PFSK-1 (cell line): Measurements from ENCODE around the gene KAT8.

Source experiments
- FOXP2 ChIP-seq: optimal IDR thresholded peaks from 2 replicates; pipeline ENCODE3; 2011; ENCODE audit warnings: borderline replicate concordance, control low read depth, inconsistent platforms; ENCODE audit not compliant: insufficient read depth; ENCODE audit errors: extremely low read length, extremely low read depth
- POLR2AphosphoS5 ChIP-seq: IDR thresholded peaks from 2 replicates; pipeline ENCODE4 v1.6.1; 2012; ENCODE audit warnings: low read depth, mild to moderate bottlenecking, control low read depth, low read length, moderate library complexity
- SIN3A ChIP-seq: IDR thresholded peaks from 2 replicates; pipeline ENCODE4 v1.6.1; 2012; ENCODE audit warnings: mild to moderate bottlenecking, low read length, moderate library complexity, borderline replicate concordance; ENCODE audit not compliant: insufficient read depth
- TAF1 ChIP-seq: IDR thresholded peaks from 2 replicates; pipeline ENCODE4 v1.6.1; 2012; ENCODE audit warnings: low read length, control low read depth, borderline replicate concordance; ENCODE audit not compliant: insufficient read depth
- TF ChIP-seq, protein P1 (sequence below), 2 experiments: IDR thresholded peaks; 2 replicates each; pipeline versions ENCODE4 v1.6.1 to v1.8.0; 2011 to 2012; ENCODE audit warnings: low read depth in 2 of 2, low read length in 2 of 2, control low read depth in 1 of 2, inconsistent platforms in 1 of 2, mild to moderate bottlenecking in 1 of 2, moderate library complexity in 1 of 2; ENCODE audit not compliant: insufficient read depth in 1 of 2

The KAT8 gene

DNA sequence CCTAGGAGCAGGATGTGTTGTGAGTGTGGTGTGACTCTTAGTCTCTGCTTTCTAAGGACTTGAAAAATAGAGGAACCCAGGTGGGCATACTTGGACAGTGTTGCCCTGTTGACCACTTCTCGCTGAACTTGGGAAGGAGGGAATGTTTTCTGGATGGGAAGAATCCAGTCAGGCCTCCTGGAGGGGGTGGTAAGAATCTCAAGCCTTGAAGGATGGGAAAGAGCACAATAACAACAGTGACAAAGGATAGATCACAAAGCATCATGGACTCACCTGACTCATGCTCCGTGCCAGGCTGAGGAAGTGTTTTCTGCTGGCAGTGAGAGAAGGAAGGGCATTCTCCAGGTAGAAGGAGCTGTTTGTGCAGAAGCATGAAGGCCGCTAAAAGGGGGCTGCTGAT lies 8.4 kb downstream of the KAT8 start:
- TF ChIP-seq, protein P1, sequence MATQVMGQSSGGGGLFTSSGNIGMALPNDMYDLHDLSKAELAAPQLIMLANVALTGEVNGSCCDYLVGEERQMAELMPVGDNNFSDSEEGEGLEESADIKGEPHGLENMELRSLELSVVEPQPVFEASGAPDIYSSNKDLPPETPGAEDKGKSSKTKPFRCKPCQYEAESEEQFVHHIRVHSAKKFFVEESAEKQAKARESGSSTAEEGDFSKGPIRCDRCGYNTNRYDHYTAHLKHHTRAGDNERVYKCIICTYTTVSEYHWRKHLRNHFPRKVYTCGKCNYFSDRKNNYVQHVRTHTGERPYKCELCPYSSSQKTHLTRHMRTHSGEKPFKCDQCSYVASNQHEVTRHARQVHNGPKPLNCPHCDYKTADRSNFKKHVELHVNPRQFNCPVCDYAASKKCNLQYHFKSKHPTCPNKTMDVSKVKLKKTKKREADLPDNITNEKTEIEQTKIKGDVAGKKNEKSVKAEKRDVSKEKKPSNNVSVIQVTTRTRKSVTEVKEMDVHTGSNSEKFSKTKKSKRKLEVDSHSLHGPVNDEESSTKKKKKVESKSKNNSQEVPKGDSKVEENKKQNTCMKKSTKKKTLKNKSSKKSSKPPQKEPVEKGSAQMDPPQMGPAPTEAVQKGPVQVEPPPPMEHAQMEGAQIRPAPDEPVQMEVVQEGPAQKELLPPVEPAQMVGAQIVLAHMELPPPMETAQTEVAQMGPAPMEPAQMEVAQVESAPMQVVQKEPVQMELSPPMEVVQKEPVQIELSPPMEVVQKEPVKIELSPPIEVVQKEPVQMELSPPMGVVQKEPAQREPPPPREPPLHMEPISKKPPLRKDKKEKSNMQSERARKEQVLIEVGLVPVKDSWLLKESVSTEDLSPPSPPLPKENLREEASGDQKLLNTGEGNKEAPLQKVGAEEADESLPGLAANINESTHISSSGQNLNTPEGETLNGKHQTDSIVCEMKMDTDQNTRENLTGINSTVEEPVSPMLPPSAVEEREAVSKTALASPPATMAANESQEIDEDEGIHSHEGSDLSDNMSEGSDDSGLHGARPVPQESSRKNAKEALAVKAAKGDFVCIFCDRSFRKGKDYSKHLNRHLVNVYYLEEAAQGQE (IDR thresholded peaks at IDR 0.05; ENCODE audit: insufficient read depth in 1 of 2, low read depth in 2 of 2, low read length in 2 of 2): no peak
- TF ChIP-seq TAF1 (no peak), FOXP2 (no peak), POLR2AphosphoS5 (no peak), SIN3A (no peak)

DNA sequence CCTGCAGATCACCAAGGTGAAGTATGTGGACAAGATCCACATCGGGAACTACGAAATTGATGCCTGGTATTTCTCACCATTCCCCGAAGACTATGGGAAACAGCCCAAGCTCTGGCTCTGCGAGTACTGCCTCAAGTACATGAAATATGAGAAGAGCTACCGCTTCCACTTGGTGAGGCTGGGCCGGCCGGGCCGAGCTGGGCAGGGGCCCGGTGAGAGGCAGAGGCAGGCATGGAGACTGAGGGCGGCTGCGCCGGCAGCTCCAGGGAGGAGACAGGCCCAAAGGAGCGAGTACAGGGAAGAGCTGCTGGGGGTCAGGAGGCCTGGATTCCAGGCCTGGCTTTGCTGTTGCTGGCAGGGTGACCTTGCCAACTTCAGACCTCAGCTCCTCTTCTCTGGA lies 9.7 kb downstream of the KAT8 start:
- TF ChIP-seq FOXP2 (no peak), POLR2AphosphoS5 (no peak), SIN3A (no peak), TAF1 (no peak)
- TF ChIP-seq, protein P1 (IDR thresholded peaks at IDR 0.05; ENCODE audit: insufficient read depth in 1 of 2, low read depth in 2 of 2, low read length in 2 of 2): no peak

DNA sequence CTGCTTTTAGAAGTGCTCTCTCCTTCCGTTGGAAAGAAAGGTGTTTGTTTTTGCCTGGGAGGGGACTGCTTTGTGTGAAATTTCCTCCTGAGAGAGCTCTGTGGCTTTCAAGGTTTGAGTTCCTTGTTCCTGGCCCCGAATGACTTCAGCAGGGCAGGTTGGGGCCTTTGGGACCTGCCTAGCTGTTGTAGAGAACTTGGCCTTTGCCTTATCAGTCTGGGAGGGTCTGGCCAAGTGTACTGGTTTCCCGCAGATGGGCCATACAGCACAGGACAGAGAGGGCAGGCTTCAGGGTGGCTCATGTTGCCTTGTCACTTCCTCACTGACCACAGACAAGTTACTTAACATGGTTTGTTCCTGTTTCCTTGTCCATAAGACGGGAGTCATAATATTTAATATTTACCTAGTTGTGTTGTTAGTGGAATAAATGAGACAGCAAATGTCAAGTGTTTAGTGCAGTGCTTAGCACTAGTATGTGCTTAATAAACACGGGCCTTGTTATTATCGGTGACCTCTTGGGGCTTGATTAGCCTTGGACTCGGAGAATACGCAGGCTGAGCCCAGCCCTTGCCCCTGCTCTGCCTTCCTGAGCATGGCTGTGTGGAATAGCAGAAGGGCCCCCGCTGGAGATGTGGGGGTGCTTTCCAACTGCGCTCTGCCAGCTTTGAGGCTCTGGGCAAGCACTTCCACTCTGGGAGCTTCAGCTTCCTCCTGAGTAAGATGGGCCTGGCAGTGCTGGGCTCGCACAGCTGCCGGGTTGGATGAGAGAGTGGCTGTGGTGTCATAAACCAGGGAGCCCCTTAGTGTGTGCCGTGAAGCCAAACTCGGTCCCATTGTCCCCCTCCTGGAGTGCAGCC lies 11.5 kb downstream of the KAT8 start:
- TF ChIP-seq TAF1 (no peak), POLR2AphosphoS5 (no peak), FOXP2 (no peak), SIN3A (no peak)
- TF ChIP-seq, protein P1 (IDR thresholded peaks at IDR 0.05; ENCODE audit: insufficient read depth in 1 of 2, low read depth in 2 of 2, low read length in 2 of 2): no peak

DNA sequence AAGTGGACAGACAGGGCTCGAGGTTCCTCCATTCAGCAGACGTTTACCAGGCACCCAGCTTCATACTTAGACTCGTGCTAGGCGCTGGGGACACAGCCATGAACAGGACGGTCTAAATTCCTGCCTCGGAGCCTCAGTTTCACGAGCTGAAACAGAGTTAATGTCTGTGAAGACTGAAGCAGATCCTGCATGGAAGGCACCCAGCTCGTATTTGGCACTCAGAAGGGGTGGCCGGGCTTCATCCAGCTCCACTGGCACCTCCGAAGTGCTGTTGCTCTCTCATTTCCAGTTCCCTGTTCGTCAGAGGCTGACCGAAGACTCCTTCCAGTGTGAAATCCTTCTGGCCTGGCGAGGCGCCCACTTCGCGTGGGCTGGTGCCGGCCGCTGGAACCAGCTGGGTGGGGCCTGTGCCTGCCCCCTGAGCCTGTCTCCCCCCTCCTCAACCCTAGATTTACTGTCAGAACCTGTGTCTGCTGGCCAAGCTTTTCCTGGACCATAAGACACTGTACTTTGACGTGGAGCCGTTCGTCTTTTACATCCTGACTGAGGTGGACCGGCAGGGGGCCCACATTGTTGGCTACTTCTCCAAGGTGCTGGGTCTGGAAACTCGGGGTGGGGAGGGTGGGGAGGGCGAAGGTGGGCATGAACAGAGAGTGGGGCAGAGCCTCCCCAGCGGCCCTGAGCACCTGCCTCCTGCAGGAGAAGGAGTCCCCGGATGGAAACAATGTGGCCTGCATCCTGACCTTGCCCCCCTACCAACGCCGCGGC lies 12.3 kb downstream of the KAT8 start:
- TF ChIP-seq, protein P1 (IDR thresholded peaks at IDR 0.05; ENCODE audit: insufficient read depth in 1 of 2, low read depth in 2 of 2, low read length in 2 of 2): no peak
- TF ChIP-seq POLR2AphosphoS5: no peak
- no peak for TF ChIP-seq FOXP2
- TF ChIP-seq TAF1: no peak
- no peak for TF ChIP-seq SIN3A
